ENCODE results near the gene IPO9.

DNA sequence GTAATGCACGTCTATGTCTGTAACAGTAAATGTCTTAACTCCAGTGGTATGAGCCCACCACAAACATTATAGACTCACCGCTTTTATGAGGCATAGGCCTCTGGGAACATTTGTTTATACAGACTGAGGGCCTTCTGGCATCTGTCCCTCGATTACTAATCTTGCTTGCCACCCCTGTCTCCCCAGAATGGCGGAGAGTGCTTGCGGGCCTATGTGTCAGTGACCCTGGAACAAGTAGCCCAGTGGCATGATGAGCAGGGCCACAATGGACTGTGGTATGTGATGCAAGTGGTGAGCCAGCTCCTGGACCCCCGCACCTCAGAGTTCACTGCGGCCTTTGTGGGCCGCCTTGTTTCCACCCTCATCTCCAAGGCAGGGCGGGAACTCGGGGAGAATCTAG, 41.4 kb downstream of the IPO9 start:
- TF ChIP-seq, protein P1, sequence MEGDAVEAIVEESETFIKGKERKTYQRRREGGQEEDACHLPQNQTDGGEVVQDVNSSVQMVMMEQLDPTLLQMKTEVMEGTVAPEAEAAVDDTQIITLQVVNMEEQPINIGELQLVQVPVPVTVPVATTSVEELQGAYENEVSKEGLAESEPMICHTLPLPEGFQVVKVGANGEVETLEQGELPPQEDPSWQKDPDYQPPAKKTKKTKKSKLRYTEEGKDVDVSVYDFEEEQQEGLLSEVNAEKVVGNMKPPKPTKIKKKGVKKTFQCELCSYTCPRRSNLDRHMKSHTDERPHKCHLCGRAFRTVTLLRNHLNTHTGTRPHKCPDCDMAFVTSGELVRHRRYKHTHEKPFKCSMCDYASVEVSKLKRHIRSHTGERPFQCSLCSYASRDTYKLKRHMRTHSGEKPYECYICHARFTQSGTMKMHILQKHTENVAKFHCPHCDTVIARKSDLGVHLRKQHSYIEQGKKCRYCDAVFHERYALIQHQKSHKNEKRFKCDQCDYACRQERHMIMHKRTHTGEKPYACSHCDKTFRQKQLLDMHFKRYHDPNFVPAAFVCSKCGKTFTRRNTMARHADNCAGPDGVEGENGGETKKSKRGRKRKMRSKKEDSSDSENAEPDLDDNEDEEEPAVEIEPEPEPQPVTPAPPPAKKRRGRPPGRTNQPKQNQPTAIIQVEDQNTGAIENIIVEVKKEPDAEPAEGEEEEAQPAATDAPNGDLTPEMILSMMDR (IDR thresholded peaks at IDR 0.05): no peak
- TF ChIP-seq POLR2AphosphoS5 (IDR thresholded peaks at IDR 0.05) (no peak), POLR2A (IDR thresholded peaks at IDR 0.05) (no peak), EP300 (IDR thresholded peaks at IDR 0.05) (no peak)

All from sigmoid colon (tissue), 4 donors.